ENCODE measurements around the gene CSF2. TPM values are rescaled to one million over a fixed set of nuclear protein-coding genes. Genes with fewer than 3 reads are reported as not detected.
"Not testable (repeated sequence)": the region's sequence is repeated elsewhere in the genome, so short reads cannot be mapped to it uniquely, and the experiment has no call there.

The CSF2 gene
- total RNA-seq, 6 experiments from 2014 or later, result 0.21 TPM; not detected in 5

GRCh38 chr5:132103969-132104391, 30.4 kb downstream of the CSF2 start:
- peak overlapping the region; percentile 46 for H3K4me3 Mint-ChIP-seq
- peaks cover 46% of the 10 kb centered on the region for H3K4me1 Mint-ChIP-seq (ENCODE audit: low read depth)
- peak overlapping the region; percentile 97 for H3K27ac Mint-ChIP-seq
- no peak; the same call in 1 of the 2 replicates for TF ChIP-seq CTCF (IDR thresholded peaks at IDR 0.05)
- no peaks in the 10 kb centered on the region for H3K9me3 Mint-ChIP-seq
- no peak for DNase-seq
- no peaks in the 10 kb centered on the region for H3K36me3 Mint-ChIP-seq (ENCODE audit: low read depth)
- H3K27me3 Mint-ChIP-seq (ENCODE audit: insufficient read depth), result no peaks in the 10 kb centered on the region

- peak; percentile 51 for DNase-seq
- Mint-ChIP-seq H3K27me3 (ENCODE audit: insufficient read depth) (no peaks in the 10 kb centered on the region), H3K36me3 (ENCODE audit: low read depth) (no peaks in the 10 kb centered on the region), H3K4me3 (no peak overlapping the region), H3K4me1 (ENCODE audit: low read depth) (peaks cover 40% of the 10 kb centered on the region), H3K9me3 (no peaks in the 10 kb centered on the region), H3K27ac (peak overlapping the region; percentile 97)
- TF ChIP-seq CTCF (IDR thresholded peaks at IDR 0.05), result no peak
Observed at GRCh38 chr5:132104556-132104955, 31.0 kb downstream of the CSF2 start.

- no peak for DNase-seq
- TF ChIP-seq CTCF (IDR thresholded peaks at IDR 0.05), result no peak
- Mint-ChIP-seq H3K27me3 (ENCODE audit: insufficient read depth) (no peaks in the 10 kb centered on the region), H3K4me1 (ENCODE audit: low read depth) (peaks cover 32% of the 10 kb centered on the region), H3K4me3 (no peak overlapping the region), H3K36me3 (ENCODE audit: low read depth) (no peaks in the 10 kb centered on the region), H3K27ac (no peak overlapping the region), H3K9me3 (no peaks in the 10 kb centered on the region)
Observed at GRCh38 chr5:132105688-132106087, 32.1 kb downstream of the CSF2 start.

GRCh38 chr5:132108495-132108894, 34.9 kb downstream of the CSF2 start:
- not testable (repeated sequence) for DNase-seq; H3K4me3 Mint-ChIP-seq; H3K27ac Mint-ChIP-seq; H3K27me3 Mint-ChIP-seq (ENCODE audit: insufficient read depth); H3K36me3 Mint-ChIP-seq (ENCODE audit: low read depth); H3K9me3 Mint-ChIP-seq
- H3K4me1 Mint-ChIP-seq (ENCODE audit: low read depth), result peaks cover 17% of the 10 kb centered on the region

GRCh38 chr5:132108957-132109356, 35.4 kb downstream of the CSF2 start:
- H3K4me1 Mint-ChIP-seq (ENCODE audit: low read depth), result peaks cover 12% of the 10 kb centered on the region
- H3K27ac Mint-ChIP-seq; DNase-seq; H3K4me3 Mint-ChIP-seq; H3K36me3 Mint-ChIP-seq (ENCODE audit: low read depth); H3K9me3 Mint-ChIP-seq; H3K27me3 Mint-ChIP-seq (ENCODE audit: insufficient read depth): not testable (repeated sequence)

- no peak overlapping the region for H3K27ac Mint-ChIP-seq
- H3K27me3 Mint-ChIP-seq (ENCODE audit: insufficient read depth), result no peaks in the 10 kb centered on the region
- H3K4me1 Mint-ChIP-seq (ENCODE audit: low read depth), result peaks cover 6% of the 10 kb centered on the region
- H3K9me3 Mint-ChIP-seq, result peaks cover 7% of the 10 kb centered on the region; the same call in 1 of the 2 replicates
- H3K36me3 Mint-ChIP-seq (ENCODE audit: low read depth), result no peaks in the 10 kb centered on the region
- H3K4me3 Mint-ChIP-seq, result no peak overlapping the region
- DNase-seq, result no peak
- TF ChIP-seq CTCF (IDR thresholded peaks at IDR 0.05), result no peak
Observed at GRCh38 chr5:132109494-132110053, 36.0 kb downstream of the CSF2 start.

- no peak overlapping the region for H3K27ac Mint-ChIP-seq
- H3K9me3 Mint-ChIP-seq, result peaks cover 7% of the 10 kb centered on the region; the same call in 1 of the 2 replicates
- no peak; the same call in 1 of the 2 replicates for TF ChIP-seq CTCF (IDR thresholded peaks at IDR 0.05)
- DNase-seq, result no peak
- no peaks in the 10 kb centered on the region for H3K36me3 Mint-ChIP-seq (ENCODE audit: low read depth)
- H3K27me3 Mint-ChIP-seq (ENCODE audit: insufficient read depth), result no peaks in the 10 kb centered on the region
- H3K4me3 Mint-ChIP-seq, result no peak overlapping the region
- H3K4me1 Mint-ChIP-seq (ENCODE audit: low read depth), result no peaks in the 10 kb centered on the region
Observed at GRCh38 chr5:132110195-132110594, 36.6 kb downstream of the CSF2 start.

Data from HFFc6 (cell line).